CD1c-positive myeloid dendritic cell (primary cell): ENCODE results near the gene PRSS35.
A peak's percentile ranks its signal among the peaks of the same experiment; 100 is the strongest.
"Not testable (repeated sequence)": the region's sequence is repeated elsewhere in the genome, so short reads cannot be mapped to it uniquely, and the experiment has no call there.

Experiments
- DNase-seq: peaks from one replicate; pipeline ENCODE4 v3.0.0-alpha.2; 2016; ENCODE audit errors: extremely low spot score

The PRSS35 gene

GRCh38 chr6:83517500-83517899, 5.2 kb downstream of the PRSS35 start:
- no peak for DNase-seq

GRCh38 chr6:83518816-83519480, 6.6 kb downstream of the PRSS35 start:
- peak; percentile 60 for DNase-seq

GRCh38 chr6:83536034-83536646, 23.8 kb downstream of the PRSS35 start:
- peak; percentile 67 for DNase-seq

GRCh38 chr6:83536647-83537589, 24.6 kb downstream of the PRSS35 start:
- DNase-seq, result no peak

- DNase-seq, result no peak
These were observed 27.3 kb downstream of the PRSS35 start for GRCh38 chr6:83539678-83540077.

- peak; percentile 43 for DNase-seq
These were observed 34.3 kb downstream of the PRSS35 start for GRCh38 chr6:83546636-83547035.

GRCh38 chr6:83550482-83550881, 38.1 kb downstream of the PRSS35 start:
- DNase-seq, result peak; percentile 16

GRCh38 chr6:83551748-83552147, 39.4 kb downstream of the PRSS35 start:
- DNase-seq, result not testable (repeated sequence)

- no peak for DNase-seq
These were observed 44.5 kb downstream of the PRSS35 start for GRCh38 chr6:83556871-83557270.

GRCh38 chr6:83558975-83559374, 46.6 kb downstream of the PRSS35 start:
- no peak for DNase-seq

GRCh38 chr6:83571663-83572185, 59.4 kb downstream of the PRSS35 start:
- not testable (repeated sequence) for DNase-seq

- DNase-seq, result no peak
These were observed 62.4 kb downstream of the PRSS35 start for GRCh38 chr6:83574783-83575182.
